GM18873 (cell line): Measurements from ENCODE around the gene ACSM6.

Experiments used
- ATAC-seq: cut with Tn5 transposase; IDR thresholded peaks from one replicate; pipeline ENCODE4 v1.9.1; 2021; ENCODE audit warnings: mild to moderate bottlenecking, moderate library complexity, moderate number of reproducible peaks; ENCODE audit not compliant: unreplicated experiment, low FRiP score

The ACSM6 gene

GRCh38 chr10:95265572-95265971 is 71.5 kb downstream of the ACSM6 start:
- ATAC-seq = no peak

GRCh38 chr10:95266674-95267095 is 72.6 kb downstream of the ACSM6 start:
- peak; percentile 76 for ATAC-seq

- no peak for ATAC-seq
These were observed 73.2 kb downstream of the ACSM6 start for GRCh38 chr10:95267251-95267650.

- no peak for ATAC-seq
These were observed 74.4 kb downstream of the ACSM6 start for GRCh38 chr10:95268438-95268837.

DNA sequence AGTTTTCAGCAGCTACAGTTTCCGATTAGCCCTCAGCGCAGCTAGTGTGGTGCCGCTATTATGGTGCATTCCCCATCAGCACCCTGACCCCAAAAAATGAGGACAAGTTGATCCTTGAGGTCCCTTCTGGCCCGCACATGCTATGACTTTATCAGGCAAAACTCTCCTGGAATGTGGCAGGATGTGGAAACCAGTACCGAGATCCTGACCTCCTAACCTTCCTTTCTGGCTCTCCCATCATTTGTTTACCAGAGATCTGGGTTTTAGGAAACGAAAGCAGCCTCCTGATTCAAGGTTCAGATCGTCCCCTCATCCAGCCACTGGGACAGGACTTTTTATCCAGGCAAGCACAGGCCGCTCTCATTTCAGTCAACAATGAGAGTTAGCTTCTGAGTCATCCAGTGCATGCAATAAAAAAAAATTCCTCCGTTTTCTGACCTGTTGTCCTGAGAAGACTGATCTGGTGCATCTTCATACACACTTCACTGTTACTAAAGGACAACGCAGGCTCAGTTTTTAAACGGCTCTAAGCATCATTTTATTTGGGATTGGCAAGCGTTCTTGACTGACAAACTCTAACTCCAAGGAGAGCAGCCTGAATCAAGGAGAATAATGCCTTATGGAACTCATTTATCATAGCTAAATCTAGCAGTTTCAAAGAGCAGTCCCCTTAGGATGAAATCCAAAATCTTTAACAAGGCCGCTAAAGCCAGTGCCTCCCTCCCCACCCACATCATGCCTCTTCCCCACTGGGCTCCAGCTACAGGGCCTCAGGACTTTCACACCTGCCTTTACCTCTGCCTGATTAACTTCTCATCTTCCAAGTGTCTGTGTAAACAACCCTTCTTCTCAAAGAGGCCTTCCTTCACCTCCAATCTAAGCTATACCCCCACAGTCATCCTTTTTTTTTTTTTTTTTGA is 79.6 kb downstream of the ACSM6 start:
- no peak for ATAC-seq

DNA sequence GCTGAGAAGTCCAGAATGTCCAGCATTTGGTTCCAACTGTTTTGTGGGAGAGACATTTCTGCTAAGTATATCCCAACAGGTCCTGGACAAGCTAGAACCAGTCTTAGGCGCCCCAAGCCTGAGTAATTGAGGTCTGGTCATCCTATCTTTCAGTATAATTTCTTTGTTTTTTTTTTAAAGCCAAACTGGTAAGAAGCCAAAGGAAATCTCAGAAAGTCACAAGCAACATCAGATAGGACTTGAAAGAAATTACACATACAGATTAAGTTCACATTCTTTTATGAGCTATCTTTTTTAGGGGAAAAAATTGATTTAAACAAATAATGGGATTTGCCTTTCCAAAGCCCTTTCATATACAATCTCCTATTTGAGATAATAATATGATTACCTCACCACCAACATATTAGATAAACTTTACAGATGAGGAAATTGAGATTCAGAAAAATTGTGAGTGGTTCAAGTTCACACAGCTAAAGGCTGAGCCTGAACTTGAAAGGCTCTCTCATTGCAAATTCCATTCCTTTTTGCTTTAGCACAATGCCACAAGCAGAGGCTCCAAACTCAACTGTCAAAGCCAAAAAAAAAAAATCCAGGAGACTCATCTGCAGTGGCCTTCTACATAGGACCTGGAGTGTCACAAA is 81.8 kb downstream of the ACSM6 start:
- ATAC-seq = no peak

GRCh38 chr10:95276367-95277200 is 82.5 kb downstream of the ACSM6 start:
- no peak for ATAC-seq

DNA sequence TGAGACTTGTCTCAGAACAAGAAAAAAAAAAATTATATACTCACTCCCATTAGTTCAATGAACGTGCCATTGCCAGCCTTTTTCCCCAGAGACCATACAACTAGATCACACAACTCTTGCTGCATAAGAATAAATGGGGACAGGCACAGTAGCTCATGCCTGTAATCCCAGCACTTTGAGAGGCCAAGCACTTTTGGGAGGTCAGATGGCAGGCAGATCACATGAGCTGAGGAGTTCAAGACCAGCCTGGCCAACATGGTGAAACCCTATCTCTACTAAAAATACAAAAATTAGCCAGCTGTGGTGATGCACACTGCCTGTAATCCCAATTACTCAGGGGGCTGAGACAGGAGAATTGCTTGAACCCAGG is 83.1 kb downstream of the ACSM6 start:
- no peak for ATAC-seq

DNA sequence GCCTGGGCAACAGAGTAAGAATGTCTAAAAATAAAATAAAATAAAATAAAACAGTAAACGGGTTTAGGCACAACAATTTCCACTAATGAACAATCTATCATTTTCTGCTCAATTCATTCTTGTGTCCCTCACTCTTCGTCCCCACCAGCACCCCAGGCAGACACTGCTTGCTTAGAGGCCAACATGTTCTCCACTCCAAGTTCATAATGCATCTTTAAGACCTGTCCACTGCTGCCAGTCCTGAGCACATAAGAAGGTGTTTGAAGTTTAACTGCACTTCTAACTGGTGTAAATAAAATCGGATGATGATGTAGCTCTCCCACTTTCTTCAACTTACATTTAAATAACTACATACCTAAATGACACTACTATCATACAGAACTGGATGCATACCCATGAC is 83.6 kb downstream of the ACSM6 start:
- ATAC-seq = no peak
